22Rv1 (cell line): ENCODE results near the gene TATDN3.
"Not testable (repeated sequence)": the region's sequence is repeated elsewhere in the genome, so short reads cannot be mapped to it uniquely, and the experiment has no call there.

Experiments
- ZFX ChIP-seq: fragments of 450-650 bp; IDR thresholded peaks from 2 replicates; pipeline ENCODE4 v1.6.1; 2017; ENCODE audit warnings: antibody characterized with exemption, borderline replicate concordance
- TF ChIP-seq, protein P1 (sequence below): fragments of 450-650 bp; IDR thresholded peaks from 2 replicates; pipeline ENCODE4 v1.5.1; 2017; ENCODE audit warnings: mild to moderate bottlenecking

GRCh38 chr1:212844521-212844920 is 52.8 kb downstream of the TATDN3 start:
- TF ChIP-seq, protein P1, sequence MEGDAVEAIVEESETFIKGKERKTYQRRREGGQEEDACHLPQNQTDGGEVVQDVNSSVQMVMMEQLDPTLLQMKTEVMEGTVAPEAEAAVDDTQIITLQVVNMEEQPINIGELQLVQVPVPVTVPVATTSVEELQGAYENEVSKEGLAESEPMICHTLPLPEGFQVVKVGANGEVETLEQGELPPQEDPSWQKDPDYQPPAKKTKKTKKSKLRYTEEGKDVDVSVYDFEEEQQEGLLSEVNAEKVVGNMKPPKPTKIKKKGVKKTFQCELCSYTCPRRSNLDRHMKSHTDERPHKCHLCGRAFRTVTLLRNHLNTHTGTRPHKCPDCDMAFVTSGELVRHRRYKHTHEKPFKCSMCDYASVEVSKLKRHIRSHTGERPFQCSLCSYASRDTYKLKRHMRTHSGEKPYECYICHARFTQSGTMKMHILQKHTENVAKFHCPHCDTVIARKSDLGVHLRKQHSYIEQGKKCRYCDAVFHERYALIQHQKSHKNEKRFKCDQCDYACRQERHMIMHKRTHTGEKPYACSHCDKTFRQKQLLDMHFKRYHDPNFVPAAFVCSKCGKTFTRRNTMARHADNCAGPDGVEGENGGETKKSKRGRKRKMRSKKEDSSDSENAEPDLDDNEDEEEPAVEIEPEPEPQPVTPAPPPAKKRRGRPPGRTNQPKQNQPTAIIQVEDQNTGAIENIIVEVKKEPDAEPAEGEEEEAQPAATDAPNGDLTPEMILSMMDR = not testable (repeated sequence)
- not testable (repeated sequence) for TF ChIP-seq ZFX
